Esophagus muscularis mucosa (tissue), 2 donors: Measurements from ENCODE around the gene SOX5.
"Not testable (repeated sequence)": the region's sequence is repeated elsewhere in the genome, so short reads cannot be mapped to it uniquely, and the experiment has no call there.

Experiments used
- POLR2A ChIP-seq: fragments of 450-650 bp; IDR thresholded peaks from one replicate; pipeline ENCODE4 v1.6.1; 2017; ENCODE audit warnings: antibody characterized with exemption, moderate library complexity, mild to moderate bottlenecking, low read depth
- POLR2AphosphoS5 ChIP-seq, 2 donors: sonication (generic); formaldehyde crosslinking; IDR thresholded peaks; one replicate each; pipeline ENCODE4 v1.6.1; 2017; ENCODE audit warnings: antibody characterized with exemption in 2 of 2

DNA sequence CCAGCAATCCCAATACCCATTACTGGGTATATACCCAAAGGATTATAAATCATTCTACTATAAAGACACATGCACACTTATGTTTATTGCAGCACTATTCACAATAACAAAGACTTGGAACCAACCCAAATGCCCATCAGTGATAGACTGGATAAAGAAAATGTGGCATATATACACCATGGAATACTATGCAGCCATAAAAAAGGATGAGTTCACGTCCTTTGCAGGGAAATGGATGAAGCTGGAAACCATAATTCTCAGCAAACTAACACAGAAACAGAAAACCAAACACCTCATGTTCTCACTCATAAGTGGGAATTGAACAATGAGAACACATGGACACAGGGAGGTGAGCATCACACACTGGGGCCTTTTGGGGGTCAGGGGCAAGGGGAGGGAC is 72.9 kb downstream of the SOX5 start:
- TF ChIP-seq POLR2AphosphoS5 (IDR thresholded peaks at IDR 0.05); POLR2A: not testable (repeated sequence)
